Measurements from ENCODE around the gene CCL16.

GRCh38 chr17:35972535-35972934 is 8.8 kb downstream of the CCL16 start:
- no peak for TF ChIP-seq CTCF (IDR thresholded peaks at IDR 0.05; ENCODE audit: insufficient read depth, low read depth, low read length)
- TF ChIP-seq EZH2 (IDR thresholded peaks at IDR 0.05; ENCODE audit: insufficient read depth, low read length): no peak

All from astrocyte (in vitro differentiated cells and primary cell).